ENCODE measurements around the gene ACO1.

The ACO1 gene

GRCh38 chr9:32404402-32404801 lies 20.0 kb downstream of the ACO1 start:
- peaks cover 3% of the 10 kb centered on the region for H3K4me1 ChIP-seq (ENCODE audit: control insufficient read depth, low read depth, low read length)
- no peaks in the 10 kb centered on the region for H3K27me3 ChIP-seq (ENCODE audit: control insufficient read depth, insufficient read depth, low read length)
- peaks cover 26% of the 10 kb centered on the region for H3K36me3 ChIP-seq (ENCODE audit: control insufficient read depth, low read depth, low read length)
- no peaks in the 10 kb centered on the region for H3K9me3 ChIP-seq (ENCODE audit: control insufficient read depth, low read depth, low read length)
- H3K9ac ChIP-seq (ENCODE audit: low read length) = no peak overlapping the region
- H3K4me3 ChIP-seq (ENCODE audit: low read length) = no peak overlapping the region
- H3K27ac ChIP-seq (ENCODE audit: low read length) = no peak overlapping the region

GRCh38 chr9:32404856-32405255 lies 20.4 kb downstream of the ACO1 start:
- Histone ChIP-seq H3K27ac (ENCODE audit: low read length) (no peak overlapping the region), H3K4me3 (ENCODE audit: low read length) (no peak overlapping the region), H3K4me1 (ENCODE audit: control insufficient read depth, low read depth, low read length) (no peaks in the 10 kb centered on the region), H3K36me3 (ENCODE audit: control insufficient read depth, low read depth, low read length) (peaks cover 28% of the 10 kb centered on the region), H3K27me3 (ENCODE audit: control insufficient read depth, insufficient read depth, low read length) (no peaks in the 10 kb centered on the region), H3K9me3 (ENCODE audit: control insufficient read depth, low read depth, low read length) (no peaks in the 10 kb centered on the region), H3K9ac (ENCODE audit: low read length) (no peak overlapping the region)

GRCh38 chr9:32405506-32405905 lies 21.1 kb downstream of the ACO1 start:
- Histone ChIP-seq H3K9ac (ENCODE audit: low read length) (no peak overlapping the region), H3K27me3 (ENCODE audit: control insufficient read depth, insufficient read depth, low read length) (no peaks in the 10 kb centered on the region), H3K9me3 (ENCODE audit: control insufficient read depth, low read depth, low read length) (no peaks in the 10 kb centered on the region), H3K4me3 (ENCODE audit: low read length) (no peak overlapping the region), H3K36me3 (ENCODE audit: control insufficient read depth, low read depth, low read length) (peaks cover 28% of the 10 kb centered on the region), H3K27ac (ENCODE audit: low read length) (no peak overlapping the region), H3K4me1 (ENCODE audit: control insufficient read depth, low read depth, low read length) (no peaks in the 10 kb centered on the region)

DNA sequence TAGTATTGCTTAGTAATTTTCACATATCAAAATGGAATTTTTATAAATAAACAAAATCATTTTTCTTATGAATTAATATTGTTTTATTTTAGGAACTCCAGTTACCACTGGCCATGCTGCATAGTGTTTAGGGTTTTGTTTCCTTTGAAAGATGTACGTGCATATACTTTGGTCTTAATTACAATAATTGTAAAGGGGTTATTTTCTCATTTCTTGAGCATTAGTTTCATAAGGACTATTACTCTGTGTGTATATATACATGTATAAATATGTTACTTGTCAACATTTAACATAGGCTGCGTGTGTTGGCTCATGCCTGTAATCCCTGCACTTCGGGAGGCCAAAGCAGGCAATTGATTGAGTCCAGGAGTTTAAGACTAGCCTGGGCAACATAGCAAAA lies 21.6 kb downstream of the ACO1 start:
- H3K9me3 ChIP-seq (ENCODE audit: control insufficient read depth, low read depth, low read length) = no peaks in the 10 kb centered on the region
- H3K4me3 ChIP-seq (ENCODE audit: low read length) = no peak overlapping the region
- no peak overlapping the region for H3K27ac ChIP-seq (ENCODE audit: low read length)
- H3K4me1 ChIP-seq (ENCODE audit: control insufficient read depth, low read depth, low read length) = no peaks in the 10 kb centered on the region
- H3K36me3 ChIP-seq (ENCODE audit: control insufficient read depth, low read depth, low read length) = peaks cover 28% of the 10 kb centered on the region
- H3K27me3 ChIP-seq (ENCODE audit: control insufficient read depth, insufficient read depth, low read length) = no peaks in the 10 kb centered on the region
- H3K9ac ChIP-seq (ENCODE audit: low read length) = no peak overlapping the region

GRCh38 chr9:32411753-32412152 lies 27.3 kb downstream of the ACO1 start:
- H3K9me3 ChIP-seq (ENCODE audit: control insufficient read depth, low read depth, low read length) = no peaks in the 10 kb centered on the region
- H3K36me3 ChIP-seq (ENCODE audit: control insufficient read depth, low read depth, low read length) = peaks cover 26% of the 10 kb centered on the region
- H3K27me3 ChIP-seq (ENCODE audit: control insufficient read depth, insufficient read depth, low read length) = no peaks in the 10 kb centered on the region
- H3K9ac ChIP-seq (ENCODE audit: low read length) = no peak overlapping the region
- H3K4me1 ChIP-seq (ENCODE audit: control insufficient read depth, low read depth, low read length) = no peaks in the 10 kb centered on the region
- no peak overlapping the region for H3K27ac ChIP-seq (ENCODE audit: low read length)
- H3K4me3 ChIP-seq (ENCODE audit: low read length) = no peak overlapping the region

GRCh38 chr9:32412440-32412839 lies 28.0 kb downstream of the ACO1 start:
- Histone ChIP-seq H3K27me3 (ENCODE audit: control insufficient read depth, insufficient read depth, low read length) (no peaks in the 10 kb centered on the region), H3K4me3 (ENCODE audit: low read length) (no peak overlapping the region), H3K36me3 (ENCODE audit: control insufficient read depth, low read depth, low read length) (peaks cover 25% of the 10 kb centered on the region), H3K9me3 (ENCODE audit: control insufficient read depth, low read depth, low read length) (no peaks in the 10 kb centered on the region), H3K4me1 (ENCODE audit: control insufficient read depth, low read depth, low read length) (no peaks in the 10 kb centered on the region), H3K27ac (ENCODE audit: low read length) (no peak overlapping the region), H3K9ac (ENCODE audit: low read length) (no peak overlapping the region)

DNA sequence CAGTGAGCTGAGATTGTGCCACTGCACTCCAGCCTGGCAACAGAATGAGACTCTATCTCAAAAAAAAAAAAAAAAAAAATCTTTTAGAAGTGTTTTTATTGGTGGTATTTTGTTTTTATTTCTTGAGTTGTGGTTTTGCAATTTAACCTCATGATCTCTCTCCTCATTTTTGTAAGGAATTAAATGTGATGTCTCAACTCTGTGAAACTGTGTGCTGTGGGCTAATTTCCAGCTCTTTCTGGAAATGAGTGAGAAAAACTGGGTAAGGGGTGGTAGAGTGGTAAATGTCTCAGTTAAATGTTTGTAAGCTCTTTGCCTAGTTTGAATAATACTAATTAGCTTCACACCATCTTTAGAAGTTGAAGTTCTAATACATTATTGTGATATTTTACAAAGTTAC lies 29.0 kb downstream of the ACO1 start:
- Histone ChIP-seq H3K27ac (ENCODE audit: low read length) (no peak overlapping the region), H3K36me3 (ENCODE audit: control insufficient read depth, low read depth, low read length) (peaks cover 21% of the 10 kb centered on the region), H3K4me3 (ENCODE audit: low read length) (no peak overlapping the region), H3K27me3 (ENCODE audit: control insufficient read depth, insufficient read depth, low read length) (no peaks in the 10 kb centered on the region), H3K9ac (ENCODE audit: low read length) (no peak overlapping the region), H3K9me3 (ENCODE audit: control insufficient read depth, low read depth, low read length) (no peaks in the 10 kb centered on the region), H3K4me1 (ENCODE audit: control insufficient read depth, low read depth, low read length) (no peaks in the 10 kb centered on the region)

DNA sequence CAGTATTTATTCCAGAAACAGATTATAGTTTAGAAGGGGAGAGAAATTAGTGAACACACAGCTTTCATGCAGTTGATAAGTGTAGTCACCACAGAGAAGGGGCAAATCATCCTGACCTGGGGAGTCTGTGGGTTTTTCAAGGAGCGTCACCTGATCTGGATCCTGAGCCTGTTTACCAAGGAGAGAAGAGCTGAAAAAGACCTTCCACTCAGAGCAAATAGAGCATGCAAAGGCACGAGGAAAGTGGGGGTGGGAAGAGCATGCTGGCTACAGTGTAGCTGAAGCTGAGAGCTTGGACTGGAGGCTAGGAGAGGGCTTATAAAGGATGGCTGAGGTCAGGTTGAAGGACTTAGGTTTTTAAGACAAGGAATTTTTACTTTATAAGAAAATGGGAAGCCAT lies 30.4 kb downstream of the ACO1 start:
- Histone ChIP-seq H3K4me3 (ENCODE audit: low read length) (no peak overlapping the region), H3K9ac (ENCODE audit: low read length) (no peak overlapping the region), H3K4me1 (ENCODE audit: control insufficient read depth, low read depth, low read length) (no peaks in the 10 kb centered on the region), H3K27ac (ENCODE audit: low read length) (no peak overlapping the region), H3K36me3 (ENCODE audit: control insufficient read depth, low read depth, low read length) (peaks cover 16% of the 10 kb centered on the region), H3K9me3 (ENCODE audit: control insufficient read depth, low read depth, low read length) (no peaks in the 10 kb centered on the region), H3K27me3 (ENCODE audit: control insufficient read depth, insufficient read depth, low read length) (no peaks in the 10 kb centered on the region)

DNA sequence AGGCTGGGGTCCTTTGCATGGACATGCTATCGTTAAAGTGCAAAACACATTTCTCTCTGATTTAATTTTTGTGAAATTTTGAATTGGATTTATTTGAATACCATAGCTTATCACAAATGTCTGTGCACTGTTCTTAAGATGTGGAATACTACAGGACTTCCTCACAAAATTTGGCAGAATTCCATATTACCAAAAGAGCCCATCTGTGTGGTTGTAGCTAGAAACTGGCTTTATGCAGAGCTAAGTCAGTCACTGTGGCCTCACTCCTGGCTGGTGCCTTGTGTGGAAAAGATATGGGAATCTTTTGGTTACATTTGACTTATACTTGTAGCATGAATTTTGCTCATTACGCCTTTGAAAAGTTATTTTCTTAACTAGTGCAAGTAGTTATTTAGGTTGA lies 35.5 kb downstream of the ACO1 start:
- no peak overlapping the region for H3K4me3 ChIP-seq (ENCODE audit: low read length)
- no peaks in the 10 kb centered on the region for H3K9me3 ChIP-seq (ENCODE audit: control insufficient read depth, low read depth, low read length)
- H3K4me1 ChIP-seq (ENCODE audit: control insufficient read depth, low read depth, low read length) = no peaks in the 10 kb centered on the region
- no peak overlapping the region for H3K27ac ChIP-seq (ENCODE audit: low read length)
- H3K36me3 ChIP-seq (ENCODE audit: control insufficient read depth, low read depth, low read length) = peaks cover 37% of the 10 kb centered on the region
- no peak overlapping the region for H3K9ac ChIP-seq (ENCODE audit: low read length)
- H3K27me3 ChIP-seq (ENCODE audit: control insufficient read depth, insufficient read depth, low read length) = no peaks in the 10 kb centered on the region

DNA sequence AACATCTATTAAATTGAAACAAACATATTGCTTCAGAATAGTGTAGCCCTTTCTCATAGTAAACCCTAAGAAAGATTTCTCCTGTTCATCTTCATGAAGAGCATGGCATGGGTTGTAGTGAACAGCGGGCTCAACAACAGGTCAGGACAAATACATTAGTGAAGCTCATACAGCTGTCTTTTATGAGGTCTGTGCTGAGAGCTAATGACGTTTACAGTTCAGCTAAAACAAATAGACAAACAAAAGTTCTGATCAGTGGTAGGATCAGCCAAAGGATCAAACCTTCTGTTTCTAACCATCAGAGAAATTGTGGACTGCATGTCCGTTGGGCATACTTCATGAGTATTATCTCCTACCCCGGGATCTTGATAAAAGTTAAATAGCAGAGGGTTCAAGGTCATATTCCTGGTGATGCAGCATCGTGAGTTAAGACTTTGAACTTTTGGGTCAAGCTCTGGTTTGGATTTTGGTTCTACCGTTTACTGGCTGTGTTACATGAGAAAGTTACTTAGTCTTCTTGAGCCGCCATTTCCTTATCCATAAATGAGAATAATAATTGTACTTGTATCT lies 37.9 kb downstream of the ACO1 start:
- H3K4me3 ChIP-seq (ENCODE audit: low read length) = no peak overlapping the region
- no peak overlapping the region for H3K9ac ChIP-seq (ENCODE audit: low read length)
- H3K36me3 ChIP-seq (ENCODE audit: control insufficient read depth, low read depth, low read length) = peaks cover 50% of the 10 kb centered on the region
- H3K9me3 ChIP-seq (ENCODE audit: control insufficient read depth, low read depth, low read length) = no peaks in the 10 kb centered on the region
- H3K4me1 ChIP-seq (ENCODE audit: control insufficient read depth, low read depth, low read length) = no peaks in the 10 kb centered on the region
- no peak overlapping the region for H3K27ac ChIP-seq (ENCODE audit: low read length)
- H3K27me3 ChIP-seq (ENCODE audit: control insufficient read depth, insufficient read depth, low read length) = no peaks in the 10 kb centered on the region

GRCh38 chr9:32423371-32423770 lies 38.9 kb downstream of the ACO1 start:
- Histone ChIP-seq H3K27ac (ENCODE audit: low read length) (no peak overlapping the region), H3K27me3 (ENCODE audit: control insufficient read depth, insufficient read depth, low read length) (no peaks in the 10 kb centered on the region), H3K4me1 (ENCODE audit: control insufficient read depth, low read depth, low read length) (no peaks in the 10 kb centered on the region), H3K9ac (ENCODE audit: low read length) (no peak overlapping the region), H3K4me3 (ENCODE audit: low read length) (no peak overlapping the region), H3K36me3 (ENCODE audit: control insufficient read depth, low read depth, low read length) (peaks cover 44% of the 10 kb centered on the region), H3K9me3 (ENCODE audit: control insufficient read depth, low read depth, low read length) (no peaks in the 10 kb centered on the region)

- no peaks in the 10 kb centered on the region for H3K27me3 ChIP-seq (ENCODE audit: control insufficient read depth, insufficient read depth, low read length)
- H3K9ac ChIP-seq (ENCODE audit: low read length) = no peak overlapping the region
- no peak overlapping the region for H3K27ac ChIP-seq (ENCODE audit: low read length)
- H3K4me3 ChIP-seq (ENCODE audit: low read length) = no peak overlapping the region
- H3K36me3 ChIP-seq (ENCODE audit: control insufficient read depth, low read depth, low read length) = peaks cover 38% of the 10 kb centered on the region
- no peaks in the 10 kb centered on the region for H3K9me3 ChIP-seq (ENCODE audit: control insufficient read depth, low read depth, low read length)
- H3K4me1 ChIP-seq (ENCODE audit: control insufficient read depth, low read depth, low read length) = no peaks in the 10 kb centered on the region
These were observed 40.2 kb downstream of the ACO1 start for GRCh38 chr9:32424616-32425015.

Data from iPS-18a (cell line).